Measurements from ENCODE around the gene TRAM1L1. TPM values are rescaled to one million over a fixed set of nuclear protein-coding genes. Genes with fewer than 3 reads are reported as not detected.

TRAM1L1 gene
- total and polyA plus RNA-seq, 9 of the 15 experiments (the other 6 are each of a cell fraction or from before 2014, with no cell fraction given), result 0.07 to 0.19 (median 0.13) TPM; not detected in 5

- Histone ChIP-seq H2AFZ (ENCODE audit: low read depth, low read length) (no peak overlapping the region), H3K79me2 (ENCODE audit: control insufficient read depth, insufficient read depth, low read length) (no peaks in the 10 kb centered on the region), H3K27ac (ENCODE audit: extremely low read depth, low read depth, low read length) (no peak overlapping the region), H3K9me1 (ENCODE audit: control insufficient read depth, insufficient read depth, low read length) (no peaks in the 10 kb centered on the region), H3K4me1 (replicated peaks in 1 of 2; ENCODE audit: control insufficient read depth in 2 of 2, insufficient read depth in 2 of 2, low read length in 2 of 2) (no peaks in the 10 kb centered on the region), H3K4me3 (no peak overlapping the region), H3K4me2 (ENCODE audit: insufficient read depth, low read length) (no peak overlapping the region), H3K36me3 (ENCODE audit: control insufficient read depth, insufficient read depth, low read length) (no peaks in the 10 kb centered on the region), H3K9ac (ENCODE audit: insufficient read depth in 1 of 2, low read depth in 2 of 2, low read length in 2 of 2) (no peak overlapping the region), H3K9me3 (replicated peaks; ENCODE audit: control insufficient read depth, insufficient read depth, low read depth, low read length) (no peaks in the 10 kb centered on the region), H3K27me3 (ENCODE audit: control insufficient read depth in 2 of 2, insufficient read depth in 2 of 2, low read length in 2 of 2) (no peaks in the 10 kb centered on the region), H4K20me1 (replicated peaks; ENCODE audit: control insufficient read depth, insufficient read depth, low read length) (no peaks in the 10 kb centered on the region)
- DNase-seq (ENCODE audit: extremely low read depth in 1 of 4, low spot score in 3 of 4), result no peak
- no peak for TF ChIP-seq ZNF644 (tag; IDR thresholded peaks at IDR 0.05; ENCODE audit: low read depth)
- TF ChIP-seq POU5F1 (IDR thresholded peaks at IDR 0.05; ENCODE audit: borderline replicate concordance, low read depth, low read length, partially characterized antibody), result no peak
- TF ChIP-seq FUS (optimal IDR thresholded peaks at IDR 0.05; ENCODE audit: low read depth, low read length), result no peak
- TF ChIP-seq ZBTB1 (CRISPR knock-in tag; IDR thresholded peaks at IDR 0.05; ENCODE audit: borderline replicate concordance, low read depth), result no peak
- no peak for TF ChIP-seq C11orf30 (IDR thresholded peaks at IDR 0.05; ENCODE audit: low read depth)
- no peak for TF ChIP-seq EP300 (IDR thresholded peaks at IDR 0.05; ENCODE audit: low read length)
- TF ChIP-seq MECOM (CRISPR knock-in tag; IDR thresholded peaks at IDR 0.05), result no peak
- no peak for TF ChIP-seq ZKSCAN8 (CRISPR knock-in tag; IDR thresholded peaks at IDR 0.05)
- TF ChIP-seq ZFX (CRISPR knock-in tag; IDR thresholded peaks at IDR 0.05), result no peak
- TF ChIP-seq BMI1 (IDR thresholded peaks at IDR 0.05; ENCODE audit: low read length), result no peak
- TF ChIP-seq MAFF (IDR thresholded peaks at IDR 0.05; ENCODE audit: low read length), result no peak
- TF ChIP-seq RBM39 (optimal IDR thresholded peaks at IDR 0.05; ENCODE audit: low read depth, low read length), result no peak
- TF ChIP-seq DMBX1 (CRISPR knock-in tag; IDR thresholded peaks at IDR 0.05; ENCODE audit: borderline replicate concordance), result no peak
- TF ChIP-seq POLR2G (IDR thresholded peaks at IDR 0.05; ENCODE audit: low read depth, low read length), result no peak
- no peak for TF ChIP-seq LARP7 (IDR thresholded peaks at IDR 0.05)
- BruUV-seq (replicated peaks), result no TSS peak
- in situ Hi-C loops (cut with MboI), result no loop called here
- ChIA-PET POLR2A (no interaction called here), CTCF (ENCODE audit: low intra/inter-chr PET ratio) (no interaction called here)
- no peak for ATAC-seq
- no peak for FAIRE-seq
- intact Hi-C loops (cut with micrococcal nuclease), result no loop called here
These were observed 11.5 kb upstream of the TRAM1L1 start for GRCh38 chr4:117096886-117097285.
